GM19463 (cell line): ENCODE measurements around the gene SAXO1.

Experiments
- ATAC-seq: cut with Tn5 transposase; IDR thresholded peaks from one replicate; pipeline ENCODE4 v1.9.1; 2021; ENCODE audit warnings: mild to moderate bottlenecking, moderate library complexity; ENCODE audit not compliant: unreplicated experiment

Gene SAXO1

DNA sequence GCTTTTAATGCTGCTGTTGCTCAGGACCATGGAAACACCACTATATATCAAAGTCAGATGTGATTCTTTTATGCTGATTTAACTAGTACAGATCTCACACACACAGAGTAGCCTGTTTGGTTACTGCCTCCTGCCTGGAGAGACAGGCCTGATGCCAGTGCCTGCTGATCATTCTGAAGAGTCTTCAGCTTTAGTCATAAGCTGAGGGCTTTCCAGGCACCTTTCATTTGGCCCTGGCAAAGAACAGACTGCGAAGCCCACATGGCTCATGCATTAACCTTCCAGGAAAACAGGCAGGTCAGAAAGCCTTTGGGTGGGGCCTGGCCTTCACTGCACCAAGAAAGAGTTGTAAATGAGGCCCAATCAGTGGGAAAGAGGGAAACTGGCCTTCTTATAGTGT lies 144.7 kb downstream of the SAXO1 start:
- ATAC-seq = no peak

GRCh38 chr9:18887546-18887945 lies 145.5 kb downstream of the SAXO1 start:
- no peak for ATAC-seq

DNA sequence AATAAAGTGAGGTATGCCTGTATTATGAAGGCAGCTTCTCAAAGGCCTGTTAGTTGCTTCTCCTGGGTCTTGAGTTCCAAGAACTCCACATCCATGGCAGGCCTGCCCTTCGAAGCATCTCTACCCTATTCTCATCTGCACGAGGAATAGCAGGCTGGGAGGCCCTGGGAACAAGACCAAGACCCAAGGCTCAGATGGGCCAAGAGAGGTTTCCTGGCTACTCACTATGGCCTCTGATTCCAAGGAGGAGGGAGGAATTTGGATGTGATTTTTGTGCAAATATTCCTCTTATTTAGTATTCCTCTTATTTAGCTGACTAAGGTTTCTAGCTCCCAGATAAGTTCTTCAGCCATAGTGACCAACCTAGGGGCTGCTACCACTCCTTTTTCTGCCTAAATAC lies 151.3 kb downstream of the SAXO1 start:
- ATAC-seq = no peak

DNA sequence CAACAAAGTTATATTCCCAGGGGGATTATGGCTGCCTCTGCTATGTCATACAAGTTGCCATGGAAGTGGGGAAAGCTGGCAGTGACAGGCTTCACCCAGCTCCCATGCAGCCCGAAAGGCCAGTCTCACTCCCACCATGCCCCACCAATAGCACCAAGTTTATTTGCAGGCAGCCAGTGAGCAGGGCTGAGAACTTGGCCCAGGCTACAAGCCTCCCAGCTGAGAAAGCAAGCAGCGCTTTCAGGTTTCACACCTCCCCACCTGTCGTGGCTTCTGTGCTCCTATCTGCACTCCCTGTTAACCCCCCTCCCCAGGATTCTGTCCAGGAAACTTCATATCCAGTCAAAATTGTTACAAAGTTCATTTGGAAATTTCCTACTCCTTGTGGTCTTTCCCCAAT lies 155.0 kb downstream of the SAXO1 start:
- no peak for ATAC-seq
